ENCODE measurements around the gene CASP4.
"Not testable (repeated sequence)": the region's sequence is repeated elsewhere in the genome, so short reads cannot be mapped to it uniquely, and the experiment has no call there.

The CASP4 gene

GRCh38 chr11:104968355-104968855 is at the start of gene CASP4:
TSS of gene CASP4 (minus strand) at chr11:104968574. CDS start at chr11:104968525, 49 bp downstream.
- peak; percentile 47 for DNase-seq (ENCODE audit: low spot score)

- DNase-seq (ENCODE audit: low spot score): no peak
Measured at GRCh38 chr11:105007463-105007862, 39.1 kb upstream of the CASP4 start.

GRCh38 chr11:105005451-105005845 is 37.1 kb upstream of the CASP4 start:
- DNase-seq (ENCODE audit: low spot score): no peak

GRCh38 chr11:105004021-105004420 is 35.6 kb upstream of the CASP4 start:
- no peak for DNase-seq (ENCODE audit: low spot score)

GRCh38 chr11:105003151-105003550 is 34.8 kb upstream of the CASP4 start:
- DNase-seq (ENCODE audit: low spot score): no peak

- DNase-seq (ENCODE audit: low spot score): no peak
Measured at GRCh38 chr11:105000797-105001196, 32.4 kb upstream of the CASP4 start.

- DNase-seq (ENCODE audit: low spot score): no peak
Measured at GRCh38 chr11:105000167-105000566, 31.8 kb upstream of the CASP4 start.

- DNase-seq (ENCODE audit: low spot score): no peak
Measured at GRCh38 chr11:104999721-105000120, 31.3 kb upstream of the CASP4 start.

GRCh38 chr11:104997288-104997687 is 28.9 kb upstream of the CASP4 start:
- DNase-seq (ENCODE audit: low spot score): no peak

GRCh38 chr11:104995001-104995408 is 26.6 kb upstream of the CASP4 start:
- no peak for DNase-seq (ENCODE audit: low spot score)

GRCh38 chr11:104992781-104993180 is 24.4 kb upstream of the CASP4 start:
- DNase-seq (ENCODE audit: low spot score): no peak

GRCh38 chr11:104991994-104992393 is 23.6 kb upstream of the CASP4 start:
- no peak for DNase-seq (ENCODE audit: low spot score)

GRCh38 chr11:104984808-104985207 is 16.4 kb upstream of the CASP4 start:
- DNase-seq (ENCODE audit: low spot score): no peak

GRCh38 chr11:104979839-104980238 is 11.5 kb upstream of the CASP4 start:
- DNase-seq (ENCODE audit: low spot score): no peak

- DNase-seq (ENCODE audit: low spot score): no peak
Measured at GRCh38 chr11:104973616-104974015, 5.2 kb upstream of the CASP4 start.

- not testable (repeated sequence) for DNase-seq (ENCODE audit: low spot score)
Measured at GRCh38 chr11:104972924-104973323, 4.5 kb upstream of the CASP4 start.

GRCh38 chr11:104970756-104971155 is 2.4 kb upstream of the CASP4 start:
- no peak for DNase-seq (ENCODE audit: low spot score)

GRCh38 chr11:104968856-104969776 is 742 bp upstream of the CASP4 start:
- no peak for DNase-seq (ENCODE audit: low spot score)

- DNase-seq (ENCODE audit: low spot score): peak; percentile 3
Measured at GRCh38 chr11:104967534-104968354, 630 bp downstream of the CASP4 start.

- DNase-seq (ENCODE audit: low spot score): no peak
Measured at GRCh38 chr11:104965735-104966134, 2.6 kb downstream of the CASP4 start.

GRCh38 chr11:104964247-104964646 is 4.1 kb downstream of the CASP4 start:
- no peak for DNase-seq (ENCODE audit: low spot score)

- DNase-seq (ENCODE audit: low spot score): no peak
Measured at GRCh38 chr11:104962852-104963251, 5.5 kb downstream of the CASP4 start.

- no peak for DNase-seq (ENCODE audit: low spot score)
Measured at GRCh38 chr11:104957280-104957679, 11.1 kb downstream of the CASP4 start.

Data from COLO829 (cell line).